Stimulated activated naive CD4-positive, alpha-beta T cell (primary cell): ENCODE measurements around the gene PLD1.
"Not testable (repeated sequence)": the region's sequence is repeated elsewhere in the genome, so short reads cannot be mapped to it uniquely, and the experiment has no call there.

Experiments used
- DNase-seq, 6 experiments: peaks; one replicate each; lab custom pipeline; 2025; lab: John Stamatoyannopoulos, UW

Gene PLD1

DNA sequence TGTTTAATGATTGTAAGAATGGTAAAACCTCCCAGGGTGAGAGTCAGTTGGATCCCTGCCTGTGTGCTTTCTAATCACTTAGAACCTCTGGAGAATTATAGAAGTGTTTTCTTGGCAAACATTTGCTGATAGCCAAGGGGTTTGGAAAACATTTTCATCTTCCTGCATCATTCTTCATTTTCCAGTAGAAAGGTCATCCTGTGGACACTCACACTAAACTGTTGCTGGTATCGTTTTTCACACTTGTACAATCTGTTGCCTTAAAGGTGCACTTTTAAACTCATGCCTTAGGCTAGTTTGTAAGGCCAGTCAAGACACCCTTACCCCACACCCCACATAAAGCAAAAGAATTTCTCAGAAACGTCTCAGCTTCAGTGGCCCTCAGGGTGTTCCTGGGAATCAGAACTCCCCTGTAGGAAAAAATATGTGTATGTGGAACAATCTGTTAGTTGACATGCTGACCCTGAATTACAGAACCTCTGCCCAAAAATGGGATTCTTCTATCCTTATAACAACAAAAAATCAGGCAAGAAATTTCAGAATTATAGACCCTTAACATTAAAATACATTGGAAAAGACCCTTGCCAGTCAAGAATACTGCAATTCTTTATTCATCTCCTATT lies 5.8 kb upstream of the PLD1 start:
- DNase-seq, result no peak

DNA sequence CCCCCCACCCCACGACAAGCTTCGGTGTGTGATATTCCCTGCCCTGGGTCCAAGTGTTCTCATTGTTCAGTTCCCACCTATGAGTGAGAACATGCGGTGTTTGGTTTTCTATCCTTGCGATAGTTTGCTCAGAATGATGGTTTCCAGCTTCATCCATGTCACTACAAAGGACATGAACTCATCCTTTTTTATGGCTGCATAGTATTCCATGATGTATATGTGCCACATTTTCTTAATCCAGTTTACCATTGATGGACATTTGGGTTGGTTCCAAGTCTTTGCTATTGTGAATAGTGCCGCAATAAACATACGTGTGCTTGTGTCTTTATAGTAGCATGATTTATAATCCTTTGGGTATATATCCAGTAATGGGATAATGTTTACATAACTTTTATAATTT lies 4.4 kb upstream of the PLD1 start:
- not testable (repeated sequence) for DNase-seq

DNA sequence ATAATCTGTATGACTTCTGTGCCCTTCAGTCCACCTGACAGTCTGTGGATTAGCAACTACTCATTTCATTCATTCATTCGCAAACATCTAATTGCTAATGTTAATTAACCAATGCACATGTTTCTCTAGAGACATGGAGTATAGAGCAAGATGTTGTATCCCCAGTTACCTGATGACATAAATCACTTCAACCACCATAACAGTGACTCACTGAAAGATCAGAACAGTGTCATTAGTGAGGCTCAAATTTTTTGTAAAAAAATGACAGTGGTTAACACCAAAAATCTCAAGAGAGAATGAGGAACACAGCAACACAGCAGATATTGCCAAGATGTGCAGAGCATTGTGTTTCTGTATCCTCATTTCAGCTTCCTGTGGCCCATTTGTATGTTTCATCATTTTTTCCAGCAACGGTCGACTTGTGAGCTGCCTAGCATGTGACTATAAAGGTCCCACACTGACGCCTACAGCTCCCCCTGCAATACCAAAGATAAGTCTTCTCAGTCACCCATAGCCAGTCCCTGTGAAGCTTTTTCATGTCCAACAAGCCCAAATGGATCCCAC lies 3.7 kb upstream of the PLD1 start:
- DNase-seq, result no peak

DNA sequence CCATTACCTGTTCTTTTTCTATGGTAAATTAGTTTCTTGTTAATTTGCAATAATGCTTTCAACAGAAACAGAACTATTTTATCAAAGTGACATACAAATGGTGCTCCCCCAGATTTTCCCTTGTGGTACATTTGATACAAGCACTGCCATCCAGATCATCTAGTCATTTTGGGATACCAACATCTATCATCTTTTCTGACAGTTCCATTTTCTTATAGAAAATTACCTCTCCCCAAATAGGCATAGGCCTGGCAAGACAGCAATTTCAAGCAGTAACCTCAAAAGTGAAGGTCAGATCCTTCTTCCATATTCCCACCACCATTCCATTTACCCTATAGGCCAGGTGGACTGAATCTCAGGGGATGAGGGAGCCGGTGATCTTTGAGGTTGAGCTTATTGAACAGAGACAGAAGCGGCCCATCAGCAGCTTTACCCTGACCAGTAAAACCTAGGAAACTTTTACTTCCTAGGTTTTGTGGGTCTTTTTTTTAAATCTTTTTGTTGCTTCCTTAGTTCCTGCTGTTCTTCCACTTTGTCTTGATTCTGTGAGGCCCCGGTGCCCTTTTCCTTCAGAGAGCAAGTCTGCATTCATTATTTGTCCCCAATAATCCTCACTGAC lies 3.1 kb upstream of the PLD1 start:
- no peak for DNase-seq

DNA sequence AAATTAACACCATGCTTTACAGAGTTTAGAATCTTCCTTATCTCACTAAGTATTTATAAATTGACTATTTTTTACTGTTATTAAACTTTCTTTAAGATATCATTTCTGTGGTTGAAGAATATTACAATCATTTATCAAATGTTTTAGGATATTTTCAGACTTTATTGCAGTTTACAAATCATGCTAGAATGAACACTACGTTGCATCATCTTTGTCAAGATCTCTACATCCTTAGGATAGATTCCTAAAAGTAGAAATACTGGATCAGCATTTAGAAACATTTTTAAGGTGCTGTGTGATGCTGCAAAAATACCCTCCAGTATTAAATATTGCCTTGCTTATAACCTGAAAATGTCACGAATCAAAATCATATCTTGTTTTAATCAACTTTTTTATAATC lies 2.5 kb upstream of the PLD1 start:
- no peak for DNase-seq

DNA sequence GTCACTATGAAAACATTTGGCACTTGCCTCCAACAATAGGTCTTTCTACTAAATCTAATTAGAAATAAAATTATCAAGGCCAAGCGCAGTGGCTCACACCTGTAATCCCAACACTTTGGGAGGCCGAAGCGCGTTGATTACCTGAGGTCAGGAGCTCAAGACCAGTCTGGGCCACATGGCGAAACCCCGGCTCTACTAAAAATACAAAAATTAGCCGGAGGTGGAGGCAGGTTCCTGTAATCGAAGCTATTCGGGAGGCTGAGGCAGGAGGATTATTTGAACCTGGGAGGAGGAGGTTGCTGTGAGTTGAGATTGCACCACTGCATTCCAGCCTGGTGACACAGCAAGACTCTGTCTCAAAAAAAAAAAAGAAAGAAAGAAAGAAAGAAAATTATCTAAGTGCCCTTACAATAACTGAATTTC lies 1.6 kb upstream of the PLD1 start:
- DNase-seq, result no peak

DNA sequence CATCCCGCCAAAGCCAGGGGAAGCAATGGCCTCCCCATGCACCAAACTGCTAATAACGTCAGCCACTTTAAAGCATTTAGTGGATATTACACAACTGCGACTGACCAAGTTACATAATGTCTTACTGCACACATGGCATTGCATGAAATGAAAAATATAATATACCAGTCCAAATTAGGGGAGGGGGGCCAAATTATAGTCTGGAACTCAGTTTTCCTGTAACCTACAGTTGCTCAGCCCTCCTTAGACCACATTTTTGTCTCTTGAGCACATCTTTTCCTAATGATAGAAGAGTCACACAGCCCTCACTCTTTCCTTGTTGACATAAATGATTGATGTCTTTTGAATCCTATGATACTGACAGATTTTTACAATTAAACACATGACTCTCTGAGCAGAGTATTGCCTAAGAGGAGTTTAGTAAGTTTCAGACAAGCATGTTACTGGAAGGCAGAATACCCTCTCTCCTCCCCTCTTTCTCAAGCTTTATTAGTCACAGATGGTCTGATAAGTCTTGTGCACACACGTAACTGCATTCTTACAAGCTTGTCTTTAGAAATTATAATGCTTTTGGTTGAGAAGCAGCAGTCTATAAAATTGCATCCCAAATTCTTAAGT lies 1.1 kb upstream of the PLD1 start:
- no peak for DNase-seq

DNA sequence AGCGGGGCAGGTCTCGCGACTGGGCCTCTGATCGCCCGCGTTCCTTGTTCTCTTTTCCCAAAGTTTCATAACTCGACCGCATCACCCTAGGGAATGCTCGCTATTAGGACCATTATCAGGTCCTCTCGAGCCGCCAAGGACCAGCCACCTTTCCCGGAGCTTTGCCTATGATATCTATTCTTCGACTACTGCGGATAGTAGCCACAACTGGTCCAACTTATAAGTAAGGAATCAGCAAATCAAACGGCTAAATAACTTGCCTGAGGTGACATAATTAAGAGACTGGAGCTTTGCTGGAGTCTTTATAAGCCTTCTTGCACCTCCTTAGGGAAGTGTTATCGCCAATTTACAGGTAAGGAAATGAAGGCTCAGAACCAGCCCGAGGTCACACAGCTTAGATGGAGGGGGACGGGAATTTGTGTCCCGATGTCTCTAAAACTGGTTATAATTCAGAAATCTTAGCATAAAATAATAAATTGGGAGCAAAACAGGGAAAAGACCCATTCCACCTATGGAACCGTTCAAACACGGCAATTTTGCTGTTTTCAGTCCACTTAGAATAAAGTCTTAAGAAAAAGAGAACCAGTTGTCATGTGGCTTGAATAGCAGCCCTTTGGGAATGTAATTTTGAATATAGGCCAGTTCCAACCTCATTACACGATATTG lies 479 bp upstream of the PLD1 start:
- DNase-seq, result no peak

DNA sequence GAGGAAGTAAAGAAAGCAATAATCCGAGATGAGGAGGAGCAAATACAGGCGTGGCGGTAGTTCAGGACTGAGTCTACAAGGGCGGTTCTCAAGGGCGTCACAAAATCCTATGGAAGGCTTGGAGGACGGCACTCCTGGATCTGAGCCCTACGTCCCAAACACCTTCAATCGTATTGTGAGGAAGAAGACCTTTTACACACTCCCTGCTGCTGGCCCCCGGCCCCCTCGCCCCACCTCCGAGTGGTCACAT lies 747 bp downstream of the PLD1 start:
- DNase-seq, result no peak

DNA sequence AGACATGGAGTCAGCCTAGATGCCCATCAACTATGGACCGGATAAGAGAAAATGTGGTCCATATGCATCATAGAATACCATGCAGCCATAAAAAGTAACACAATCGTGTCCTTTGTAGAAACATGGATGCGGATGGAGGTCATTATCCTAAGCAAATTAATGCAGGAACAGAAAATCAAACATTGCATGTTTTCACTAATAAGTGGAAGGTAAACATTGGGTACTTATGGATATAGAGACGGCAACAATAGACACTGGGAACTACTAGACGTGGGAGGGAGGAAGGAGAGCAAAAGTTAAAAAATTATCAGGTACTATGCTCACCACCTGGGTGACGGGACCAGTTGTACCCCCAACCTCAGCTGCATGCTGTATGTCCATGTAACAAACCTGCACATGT lies 2.5 kb downstream of the PLD1 start:
- DNase-seq, result no peak

DNA sequence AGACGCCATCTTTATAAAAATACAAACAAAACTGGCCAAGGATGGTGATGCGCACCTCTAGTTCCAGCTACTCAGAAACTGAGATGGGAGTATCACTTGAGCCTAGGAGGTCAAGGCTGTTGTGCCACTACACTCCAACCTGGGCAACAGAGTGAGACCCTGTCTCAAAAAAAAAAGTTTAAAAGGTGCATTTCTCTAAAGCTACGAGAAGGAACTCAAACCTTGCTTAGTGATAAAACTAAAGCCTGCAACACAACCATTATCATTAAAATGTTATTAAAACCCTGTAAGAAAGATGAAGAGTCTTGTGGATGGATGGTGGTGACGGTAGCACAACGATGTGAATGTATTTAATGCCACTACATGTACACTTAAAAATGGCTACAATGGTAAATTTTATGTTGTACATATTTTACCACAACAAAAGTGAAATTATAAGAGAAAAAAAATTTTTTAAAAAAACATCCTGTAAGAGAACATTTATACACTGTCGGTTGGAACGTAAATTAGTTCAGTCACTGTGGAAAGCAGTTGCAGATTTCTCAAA lies 3.1 kb downstream of the PLD1 start:
- no peak for DNase-seq

DNA sequence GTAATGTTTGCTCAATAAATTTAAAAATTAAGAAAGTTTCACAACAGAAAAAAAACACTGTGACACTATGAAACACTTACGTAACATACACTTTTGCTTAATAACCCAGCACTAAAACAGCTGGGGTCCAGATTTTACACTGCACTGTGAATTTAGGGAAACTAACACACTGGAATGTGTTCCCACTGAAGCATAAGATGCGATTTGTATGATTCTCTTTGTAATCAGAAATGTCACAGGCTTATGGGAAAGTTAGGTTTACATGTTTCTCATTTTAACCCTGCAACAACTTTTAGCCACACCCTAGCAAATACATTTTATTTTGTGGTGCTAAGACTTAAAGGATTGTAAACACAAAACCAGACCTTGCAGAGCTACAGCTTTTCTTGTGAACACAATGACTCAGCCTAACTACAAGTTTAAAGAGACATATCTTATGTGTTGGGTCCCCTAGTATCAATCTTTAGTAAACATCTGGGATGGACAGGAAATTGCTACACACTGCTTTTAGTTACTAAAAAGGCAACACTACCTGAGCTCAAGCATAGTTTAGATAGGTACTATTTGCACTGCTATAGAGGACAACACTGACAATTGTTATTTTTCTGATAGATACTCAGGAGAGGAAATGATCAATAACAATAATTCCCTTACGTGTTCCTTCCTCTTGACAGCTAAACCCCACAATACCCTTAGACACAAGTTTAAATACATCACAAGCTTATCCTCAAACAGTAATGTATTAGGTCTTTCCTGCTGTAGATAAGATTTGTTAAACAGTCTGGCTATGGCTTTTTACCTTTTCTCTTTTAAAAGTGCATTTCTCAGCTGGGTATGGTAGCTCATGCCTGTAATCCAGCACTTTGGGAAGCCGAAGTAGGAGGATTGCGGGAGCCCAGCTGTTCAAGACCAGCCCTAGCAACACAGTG lies 3.8 kb downstream of the PLD1 start:
- DNase-seq, result no peak

DNA sequence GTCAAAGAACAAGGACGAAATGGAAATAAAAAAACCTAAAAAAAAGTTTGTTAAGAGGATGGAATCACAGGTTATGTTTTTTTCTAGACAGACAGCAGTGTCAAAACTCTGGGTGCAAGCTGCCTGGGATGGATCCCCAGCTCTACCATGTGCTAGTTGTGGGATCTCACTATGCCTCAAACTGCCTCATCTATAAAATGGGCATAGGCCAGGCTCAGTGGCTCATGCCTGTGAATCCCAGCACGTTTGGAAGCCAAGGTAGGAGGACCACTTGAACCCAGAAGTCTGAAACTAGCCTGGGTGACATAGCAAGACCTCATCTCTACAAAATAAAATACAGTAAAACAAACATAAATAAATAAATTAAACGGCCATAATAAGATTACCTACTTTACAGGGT lies 4.6 kb downstream of the PLD1 start:
- no peak for DNase-seq

DNA sequence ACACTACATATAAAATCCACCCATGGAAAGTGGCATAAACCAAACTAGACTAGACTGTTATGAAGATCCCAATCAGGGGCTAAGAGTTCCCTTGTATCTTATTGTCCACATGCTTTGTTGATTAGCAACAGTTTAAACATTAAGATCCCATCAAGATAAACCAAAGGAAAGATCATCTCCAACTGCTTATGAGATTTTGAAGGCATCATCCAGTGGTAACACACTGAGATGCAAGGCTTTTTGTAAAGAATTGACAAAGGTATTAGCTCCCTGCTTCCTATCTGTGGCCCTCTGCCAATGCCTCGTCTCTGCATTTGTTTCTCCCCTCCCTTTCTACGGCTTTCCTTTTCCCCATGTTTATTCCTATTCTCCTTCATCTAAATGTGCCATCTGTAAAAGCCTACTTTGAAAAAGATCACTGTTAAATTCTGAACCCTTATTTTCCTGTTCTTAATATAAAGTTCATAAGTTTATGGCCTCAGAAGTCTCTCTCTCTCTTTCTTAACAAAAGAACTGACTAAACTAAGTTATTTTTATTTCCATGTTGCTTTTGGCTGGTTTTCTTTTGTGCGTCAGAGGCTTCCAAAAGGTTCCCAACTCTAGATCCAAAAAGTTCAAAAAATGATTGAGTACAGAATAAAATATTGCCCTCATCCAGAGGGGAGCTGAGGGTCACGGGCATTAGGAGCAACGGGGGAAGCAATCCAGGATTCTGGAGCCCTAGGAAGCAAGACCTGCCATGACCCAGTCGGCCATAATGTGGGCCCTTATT lies 5.5 kb downstream of the PLD1 start:
- DNase-seq, result no peak

DNA sequence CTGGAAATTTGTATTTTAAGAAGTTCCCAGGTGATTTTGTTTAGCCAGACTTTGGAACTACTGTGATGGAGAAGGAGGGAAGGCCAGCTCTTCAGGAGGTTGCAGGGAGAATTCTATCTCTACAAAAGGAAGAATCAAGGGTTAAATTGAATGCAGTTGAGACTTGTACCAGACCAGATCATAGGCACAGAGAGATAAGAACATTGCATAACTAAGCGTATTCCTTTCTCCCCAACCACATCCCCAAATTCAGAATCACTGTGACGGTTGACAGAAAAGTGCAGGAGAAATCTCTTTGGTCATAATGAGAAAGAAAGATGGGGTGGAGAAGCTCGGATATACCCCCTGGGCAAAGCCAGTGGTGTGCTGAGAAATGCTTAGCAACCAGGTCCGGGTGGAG lies 7.2 kb downstream of the PLD1 start:
- DNase-seq, result no peak

DNA sequence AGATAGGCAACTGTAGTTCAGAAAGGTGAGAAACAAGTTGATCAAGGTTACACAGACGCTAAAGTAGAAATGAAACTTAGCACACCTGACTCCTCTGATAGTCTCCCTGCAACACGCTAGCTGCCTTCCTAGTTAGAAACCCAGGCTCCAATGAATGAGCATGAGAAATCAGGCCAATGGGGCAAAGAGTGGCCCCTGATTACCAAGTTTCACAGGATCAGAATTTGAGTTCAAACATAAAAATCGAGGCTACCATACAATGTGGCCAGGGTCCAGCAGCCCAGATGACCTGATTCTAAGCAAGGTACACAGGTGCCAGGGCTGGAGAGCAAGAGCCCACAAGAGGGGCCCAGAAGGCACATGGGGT lies 7.7 kb downstream of the PLD1 start:
- no peak for DNase-seq

DNA sequence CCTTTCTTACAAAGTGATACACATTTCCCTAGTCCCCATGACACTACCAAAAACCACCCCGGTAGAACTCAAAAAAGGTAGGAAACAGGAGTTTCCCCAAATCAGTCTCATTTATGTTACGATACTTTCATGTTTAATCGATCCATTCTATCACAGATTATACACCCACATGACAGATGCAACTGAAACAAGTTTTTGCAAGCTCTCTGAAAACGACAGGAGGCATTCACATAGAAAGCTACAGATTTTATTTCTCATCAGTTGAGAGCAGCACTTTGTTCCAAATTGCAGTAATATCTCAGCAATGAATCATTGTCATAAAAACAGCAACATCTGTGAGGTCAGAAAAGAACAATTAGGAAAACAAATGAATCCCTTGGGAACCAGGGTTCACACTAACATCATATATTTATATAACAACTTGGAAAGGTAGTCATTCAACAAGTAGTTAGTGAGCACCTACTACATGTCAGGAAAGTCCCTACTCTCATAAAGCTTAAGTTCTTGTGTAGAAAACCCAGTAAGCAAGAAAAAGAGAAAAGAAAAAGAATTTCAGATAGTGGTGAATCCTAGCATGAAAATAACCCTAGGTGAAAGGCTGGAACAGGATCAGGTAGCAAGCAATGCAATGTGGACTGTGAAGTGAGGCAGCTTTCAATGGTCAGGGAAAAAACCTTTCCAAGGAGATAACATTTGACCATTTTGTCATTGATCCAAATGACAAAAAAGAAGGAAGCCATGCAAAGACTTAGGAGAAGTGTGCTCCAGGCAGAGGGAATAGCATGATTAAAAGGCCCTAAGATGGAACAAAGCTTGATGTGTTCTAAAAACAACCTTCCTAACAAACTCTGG lies 8.3 kb downstream of the PLD1 start:
- no peak for DNase-seq

DNA sequence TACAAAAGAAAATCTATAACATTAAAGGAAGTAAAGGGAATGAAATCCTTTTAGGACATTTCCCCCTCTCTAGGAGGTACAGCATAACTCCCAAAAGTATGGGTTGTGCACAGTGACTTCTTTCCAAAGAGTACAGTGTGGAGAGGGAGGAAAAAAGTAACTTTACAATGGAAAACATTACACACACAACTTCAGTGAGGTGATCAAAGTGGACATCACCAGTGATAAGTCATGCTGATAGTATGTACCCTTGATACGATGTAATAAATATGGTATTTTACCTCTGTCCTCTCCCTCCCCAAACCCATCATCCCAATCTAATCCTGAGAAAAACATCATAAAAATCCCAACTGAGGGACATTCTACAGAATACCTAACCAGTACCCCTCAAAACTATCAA lies 10.8 kb downstream of the PLD1 start:
- no peak for DNase-seq

DNA sequence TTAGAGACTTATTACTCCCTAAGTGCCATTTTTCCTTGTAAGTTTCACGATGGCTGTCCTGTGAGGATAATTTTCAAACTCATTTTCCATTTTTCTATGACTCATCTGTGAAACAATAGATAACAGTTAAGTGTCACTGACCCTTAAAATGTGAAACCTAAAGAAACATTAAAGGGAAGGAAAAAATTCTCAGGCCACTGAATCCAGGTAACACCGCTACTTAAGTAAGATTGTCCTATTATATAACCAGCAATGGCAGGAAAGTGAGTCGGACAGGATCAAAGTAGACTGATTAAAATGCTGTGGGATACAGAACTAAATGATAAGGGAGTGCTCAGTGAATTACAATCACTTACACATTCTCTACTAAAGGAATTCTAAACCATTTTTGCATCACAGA lies 12.4 kb downstream of the PLD1 start:
- no peak for DNase-seq

DNA sequence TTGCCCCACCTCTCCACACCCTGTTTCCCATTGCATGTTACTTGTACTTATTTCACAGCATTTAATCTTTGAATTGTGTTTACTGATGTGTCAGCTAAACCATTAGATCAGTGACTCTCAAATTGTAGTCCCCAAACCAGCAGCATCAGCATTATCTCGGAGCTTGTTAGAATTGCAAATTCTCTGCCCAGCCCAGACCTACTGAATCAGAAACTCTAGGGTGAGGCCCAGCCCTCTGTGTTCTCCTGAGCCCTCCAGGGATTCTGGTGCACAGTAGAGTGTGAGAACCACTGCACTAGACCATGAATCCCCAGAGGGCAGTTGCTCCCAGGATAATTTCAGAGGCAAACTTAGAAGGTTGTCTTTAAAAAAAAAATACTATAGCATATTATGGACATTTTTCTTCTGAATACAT lies 13.0 kb downstream of the PLD1 start:
- no peak for DNase-seq
